ENCODE data around the gene LRP3. TPM values are rescaled to one million over a fixed set of nuclear protein-coding genes. Genes with fewer than 3 reads are reported as not detected.

LRP3 gene
- total and polyA plus RNA-seq, 3 donors from 2014 or later = 21.8 to 50.9 (median 29.3) TPM

GRCh38 chr19:33206261-33207039 is 12.3 kb downstream of the LRP3 start:
- H3K36me3 ChIP-seq (ENCODE audit: low read depth, missing control alignments) = no peaks in the 10 kb centered on the region

DNA sequence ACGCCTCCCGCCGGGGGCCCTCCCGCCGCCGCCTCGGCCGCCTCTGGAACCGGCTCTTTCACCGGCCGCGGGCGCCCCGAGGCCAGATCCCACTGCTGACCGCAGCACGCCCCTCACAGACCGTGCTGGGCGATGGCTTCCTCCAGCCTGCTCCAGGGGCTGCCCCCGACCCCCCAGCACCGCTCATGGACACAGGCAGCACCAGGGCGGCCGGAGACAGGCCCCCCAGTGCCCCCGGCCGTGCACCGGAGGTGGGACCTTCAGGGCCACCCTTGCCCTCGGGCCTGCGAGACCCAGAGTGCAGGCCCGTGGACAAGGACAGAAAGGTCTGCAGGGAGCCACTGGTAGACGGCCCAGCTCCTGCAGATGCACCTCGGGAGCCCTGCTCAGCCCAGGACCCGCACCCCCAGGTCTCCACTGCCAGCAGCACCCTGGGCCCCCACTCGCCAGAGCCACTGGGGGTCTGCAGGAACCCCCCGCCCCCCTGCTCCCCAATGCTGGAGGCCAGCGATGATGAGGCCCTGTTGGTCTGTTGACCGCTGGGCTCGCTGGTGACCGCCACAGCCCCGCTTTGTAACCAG is 13.0 kb downstream of the LRP3 start:
- intact Hi-C loops (cut with DNase I; ENCODE audit: low total_unique reads) = no loop called here
- Histone ChIP-seq H3K9me3 (no peaks in the 10 kb centered on the region), H3K27ac (no peak overlapping the region), H3K4me3 (no peak overlapping the region), H3K36me3 (ENCODE audit: low read depth, missing control alignments) (no peaks in the 10 kb centered on the region), H3K27me3 (no peaks in the 10 kb centered on the region), H3K4me1 (peaks cover 2% of the 10 kb centered on the region)
- no peak for DNase-seq
- WGBS, 2 donors = 94 to 97% methylated on average over 6 to 37 of the region's 38 CpGs
- TF ChIP-seq POLR2A (IDR thresholded peaks at IDR 0.05) (no peak), CTCF (IDR thresholded peaks at IDR 0.05) (no peak)

More at GRCh38 chr19:33206261-33207039, 12.3 kb downstream of the LRP3 start:
- no peak overlapping the region for H3K27ac ChIP-seq
- H3K9me3 ChIP-seq = no peaks in the 10 kb centered on the region
- intact Hi-C loops (cut with DNase I; ENCODE audit: low total_unique reads) = no loop called here
- no peaks in the 10 kb centered on the region for H3K27me3 ChIP-seq
- TF ChIP-seq CTCF (IDR thresholded peaks at IDR 0.05) (no peak), POLR2A (IDR thresholded peaks at IDR 0.05) (no peak)
- H3K4me1 ChIP-seq = peaks cover 2% of the 10 kb centered on the region
- no peak for DNase-seq
- WGBS, 2 donors = 94 to 96% methylated on average over 18 to 37 of the region's 38 CpGs
- no peak overlapping the region for H3K4me3 ChIP-seq

GRCh38 chr19:33207903-33208302 is 13.8 kb downstream of the LRP3 start:
- H3K4me1 ChIP-seq = peaks cover 2% of the 10 kb centered on the region
- H3K27ac ChIP-seq = no peak overlapping the region
- DNase-seq = no peak
- no peaks in the 10 kb centered on the region for H3K9me3 ChIP-seq
- intact Hi-C loops (cut with DNase I; ENCODE audit: low total_unique reads) = no loop called here
- TF ChIP-seq CTCF (IDR thresholded peaks at IDR 0.05) (no peak), POLR2A (IDR thresholded peaks at IDR 0.05) (no peak)
- 88 to 89% methylated on average over 3 to 9 of the region's 9 CpGs for WGBS, 2 donors
- no peak overlapping the region for H3K4me3 ChIP-seq
- H3K27me3 ChIP-seq = no peaks in the 10 kb centered on the region
- no peaks in the 10 kb centered on the region for H3K36me3 ChIP-seq (ENCODE audit: low read depth, missing control alignments)

DNA sequence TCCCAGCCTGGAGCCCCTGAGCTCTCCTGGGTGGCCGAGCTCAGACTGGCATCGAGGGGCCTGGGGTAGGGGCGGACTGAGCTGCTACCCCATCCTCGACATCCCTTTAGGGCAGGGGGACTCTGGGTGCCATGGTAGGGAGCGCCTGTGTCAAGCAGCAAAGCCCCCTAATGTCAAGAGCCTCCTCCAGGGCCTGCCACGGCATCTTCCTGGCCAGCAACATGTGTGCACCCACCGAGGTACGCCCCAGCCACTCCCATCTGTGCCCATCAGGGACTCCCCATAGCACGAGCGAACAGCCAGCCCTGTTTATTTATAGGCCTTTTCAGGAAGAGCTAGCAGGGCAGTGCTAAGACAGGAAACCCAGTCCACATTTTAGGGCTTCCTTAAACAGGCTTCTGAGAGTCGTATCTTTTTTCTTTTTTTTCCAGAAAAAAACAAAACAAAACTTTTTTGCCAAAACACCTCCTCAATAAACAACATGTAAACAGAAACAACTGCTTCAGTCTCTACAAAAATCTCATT is 14.3 kb downstream of the LRP3 start:
- intact Hi-C loops (cut with DNase I; ENCODE audit: low total_unique reads) = no loop called here
- no peak for DNase-seq
- TF ChIP-seq CTCF (IDR thresholded peaks at IDR 0.05) = no peak
- no peak for TF ChIP-seq POLR2A (IDR thresholded peaks at IDR 0.05)
- H3K4me3 ChIP-seq = no peak overlapping the region
- WGBS, 2 donors = 75 to 77% methylated on average over 8 to 11 of the region's 11 CpGs
- peaks cover 2% of the 10 kb centered on the region for H3K4me1 ChIP-seq
- H3K27me3 ChIP-seq = no peaks in the 10 kb centered on the region
- H3K36me3 ChIP-seq (ENCODE audit: low read depth, missing control alignments) = no peaks in the 10 kb centered on the region
- no peak overlapping the region for H3K27ac ChIP-seq
- H3K9me3 ChIP-seq = no peaks in the 10 kb centered on the region
